T-helper 1 cell treated with Interleukin-12 subunit alpha and Interleukin-12 subunit beta and Interleukin-4 antibody, amounts not matched to agents 30 μg/mL and 1 μg/mL, for 36 hours (primary cell): ENCODE measurements around the gene PAM.

ENCODE experiments used
- H3K27ac Mint-ChIP-seq: one replicate; pipeline ENCODE4 v1.8.0; 2021; ENCODE audit warnings: mild to moderate bottlenecking, mixed read lengths
- H3K27me3 Mint-ChIP-seq: one replicate; pipeline ENCODE4 v1.8.0; 2021; ENCODE audit warnings: low read depth, mixed read lengths
- H3K36me3 Mint-ChIP-seq: one replicate; pipeline ENCODE4 v1.8.0; 2021; ENCODE audit warnings: low read depth, mixed read lengths
- H3K4me1 Mint-ChIP-seq: one replicate; pipeline ENCODE4 v1.8.0; 2021; ENCODE audit warnings: low read depth, mixed read lengths
- H3K4me3 Mint-ChIP-seq: one replicate; pipeline ENCODE4 v1.8.0; 2021; ENCODE audit warnings: mild to moderate bottlenecking, moderate library complexity, mixed read lengths
- H3K9me3 Mint-ChIP-seq: one replicate; pipeline ENCODE4 v1.8.0; 2021; ENCODE audit warnings: mixed read lengths

The PAM gene

DNA sequence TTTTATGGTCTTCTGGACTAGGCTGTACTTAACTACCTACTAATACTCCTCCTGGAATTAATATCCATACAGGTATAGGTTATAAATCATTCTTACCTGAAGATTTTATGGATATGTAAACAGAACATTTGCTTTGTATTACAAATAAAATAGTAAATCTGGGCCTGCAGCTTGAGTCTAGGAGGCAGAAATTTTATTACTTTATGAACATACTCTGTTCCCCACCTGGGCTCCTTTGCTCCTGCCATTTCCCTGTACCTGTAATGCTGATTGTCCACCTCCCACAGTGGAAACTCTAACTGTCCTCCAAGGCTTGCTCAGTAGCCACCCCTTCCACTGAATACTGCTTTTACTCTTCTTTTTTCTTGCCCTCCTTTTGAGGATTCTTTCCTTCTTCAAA lies 108.0 kb downstream of the PAM start:
- Mint-ChIP-seq H3K4me1 (peaks cover 5% of the 10 kb centered on the region), H3K36me3 (peaks cover 6% of the 10 kb centered on the region), H3K9me3 (no peaks in the 10 kb centered on the region), H3K4me3 (no peak overlapping the region), H3K27me3 (peaks cover 24% of the 10 kb centered on the region), H3K27ac (no peak overlapping the region)

DNA sequence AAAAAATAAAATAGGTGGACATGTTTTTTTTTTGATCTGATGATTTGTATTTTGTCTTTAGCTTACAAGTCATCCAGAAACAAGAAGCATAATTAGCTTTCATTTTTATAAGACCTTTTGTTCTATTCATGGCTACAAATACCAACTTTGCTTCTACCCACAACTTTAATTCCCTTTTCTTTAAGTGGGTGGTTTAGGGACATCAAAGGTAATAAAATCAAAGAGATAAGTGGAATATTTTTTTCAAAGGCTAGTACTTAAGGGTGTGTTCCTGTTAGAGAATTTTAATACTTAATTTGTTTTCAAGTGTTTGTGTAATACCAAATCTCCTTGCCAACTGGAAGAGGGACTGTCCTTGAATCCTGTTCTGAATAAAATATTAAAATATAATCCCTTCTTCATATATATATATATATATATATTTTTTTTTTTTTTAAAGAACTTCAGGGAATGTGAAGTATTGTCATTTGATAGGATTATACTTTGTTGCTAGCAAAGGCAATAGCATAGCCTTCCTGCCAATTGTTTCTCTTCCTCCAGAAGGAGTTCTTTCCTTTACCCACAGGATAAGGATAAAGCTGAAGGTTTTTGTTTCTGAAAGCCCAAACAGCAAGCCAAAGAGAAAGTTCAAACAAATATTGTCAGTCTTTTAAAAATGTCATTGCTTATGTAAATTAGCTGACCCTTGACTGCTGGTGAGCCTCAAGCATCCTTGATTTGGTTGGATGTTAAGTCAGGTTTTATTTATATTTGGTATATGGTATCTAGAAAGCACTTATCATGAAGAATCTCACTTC lies 108.9 kb downstream of the PAM start:
- Mint-ChIP-seq H3K36me3 (peaks cover 6% of the 10 kb centered on the region), H3K27ac (no peak overlapping the region), H3K4me3 (no peak overlapping the region), H3K4me1 (peaks cover 5% of the 10 kb centered on the region), H3K9me3 (no peaks in the 10 kb centered on the region), H3K27me3 (peaks cover 24% of the 10 kb centered on the region)

DNA sequence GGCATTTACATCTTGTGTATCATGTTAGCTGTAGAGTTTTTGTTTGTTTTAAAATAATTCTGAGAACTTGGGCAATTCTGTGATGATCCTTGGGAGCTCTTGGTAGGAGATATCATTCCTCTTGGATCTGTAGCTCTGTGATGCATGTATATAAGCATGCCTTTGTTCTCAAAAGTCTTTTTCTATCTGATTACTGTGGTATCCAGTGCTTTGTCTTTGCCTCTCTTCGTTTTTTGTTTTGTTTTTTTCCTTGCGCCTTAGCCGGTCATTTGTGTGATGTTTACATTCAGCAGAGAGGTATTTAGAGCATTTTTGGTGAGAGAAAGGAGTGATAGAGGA lies 110.0 kb downstream of the PAM start:
- Mint-ChIP-seq H3K9me3 (no peaks in the 10 kb centered on the region), H3K27ac (no peak overlapping the region), H3K36me3 (peaks cover 15% of the 10 kb centered on the region), H3K27me3 (peaks cover 24% of the 10 kb centered on the region), H3K4me1 (peaks cover 5% of the 10 kb centered on the region), H3K4me3 (peak overlapping the region; percentile 68)

DNA sequence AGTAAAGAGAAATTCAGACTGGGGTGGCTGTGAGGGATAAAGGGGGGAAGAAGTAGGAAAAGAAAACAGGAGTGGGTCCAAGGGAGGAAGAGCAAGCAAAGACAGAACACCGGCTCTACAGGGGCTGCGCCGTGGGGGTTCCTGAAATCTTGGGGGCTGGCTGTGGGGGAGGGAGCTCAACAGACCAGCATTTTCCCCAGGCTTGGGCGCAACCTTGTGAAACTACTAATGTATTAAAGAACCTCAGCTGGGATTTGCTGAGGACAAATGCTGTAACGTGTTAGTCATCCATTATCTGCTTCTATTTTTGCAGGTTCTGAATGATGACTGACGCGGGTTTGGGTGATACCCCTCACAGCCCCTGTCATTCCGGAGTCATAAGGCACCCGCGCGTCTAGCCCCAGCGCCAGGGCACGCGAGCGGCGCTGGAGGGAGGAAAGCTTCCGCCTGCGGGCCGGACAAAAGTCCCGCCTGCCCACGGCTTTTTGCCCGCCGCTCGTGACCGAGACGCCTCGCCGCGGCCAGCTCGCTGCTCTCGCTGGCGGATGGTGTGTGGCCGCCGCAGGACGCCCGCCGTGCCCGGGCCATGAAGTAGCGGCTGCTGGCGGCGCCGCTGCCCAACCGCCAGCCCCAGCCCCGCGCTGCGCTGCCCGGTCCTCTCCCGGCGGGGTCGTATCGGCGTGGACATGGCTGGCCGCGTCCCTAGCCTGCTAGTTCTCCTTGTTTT lies 110.6 kb downstream of the PAM start:
- Mint-ChIP-seq H3K27ac (no peak overlapping the region), H3K27me3 (peaks cover 24% of the 10 kb centered on the region), H3K4me1 (peaks cover 5% of the 10 kb centered on the region), H3K9me3 (no peaks in the 10 kb centered on the region), H3K4me3 (peak overlapping the region; percentile 68), H3K36me3 (peaks cover 15% of the 10 kb centered on the region)

DNA sequence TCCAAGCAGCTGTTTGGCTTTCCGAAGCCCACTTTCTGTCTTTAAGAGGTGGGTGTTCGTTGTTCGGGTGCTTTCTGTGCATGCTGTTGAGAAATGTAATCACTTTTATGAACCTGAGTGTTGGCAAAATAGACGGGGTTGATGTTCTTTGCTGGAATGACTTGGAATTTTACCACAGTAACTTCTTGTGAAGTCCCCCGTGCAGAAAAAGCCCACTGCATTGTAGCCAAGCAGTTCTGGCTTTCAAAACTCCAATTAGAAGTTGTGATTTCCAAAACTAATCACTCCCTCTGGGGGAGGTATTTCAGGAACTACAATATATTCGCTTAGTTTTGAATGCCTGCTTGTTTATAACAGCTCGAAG lies 111.1 kb downstream of the PAM start:
- Mint-ChIP-seq H3K27me3 (peaks cover 24% of the 10 kb centered on the region), H3K4me1 (peaks cover 5% of the 10 kb centered on the region), H3K27ac (no peak overlapping the region), H3K36me3 (peaks cover 15% of the 10 kb centered on the region), H3K4me3 (peak overlapping the region; percentile 63), H3K9me3 (no peaks in the 10 kb centered on the region)

DNA sequence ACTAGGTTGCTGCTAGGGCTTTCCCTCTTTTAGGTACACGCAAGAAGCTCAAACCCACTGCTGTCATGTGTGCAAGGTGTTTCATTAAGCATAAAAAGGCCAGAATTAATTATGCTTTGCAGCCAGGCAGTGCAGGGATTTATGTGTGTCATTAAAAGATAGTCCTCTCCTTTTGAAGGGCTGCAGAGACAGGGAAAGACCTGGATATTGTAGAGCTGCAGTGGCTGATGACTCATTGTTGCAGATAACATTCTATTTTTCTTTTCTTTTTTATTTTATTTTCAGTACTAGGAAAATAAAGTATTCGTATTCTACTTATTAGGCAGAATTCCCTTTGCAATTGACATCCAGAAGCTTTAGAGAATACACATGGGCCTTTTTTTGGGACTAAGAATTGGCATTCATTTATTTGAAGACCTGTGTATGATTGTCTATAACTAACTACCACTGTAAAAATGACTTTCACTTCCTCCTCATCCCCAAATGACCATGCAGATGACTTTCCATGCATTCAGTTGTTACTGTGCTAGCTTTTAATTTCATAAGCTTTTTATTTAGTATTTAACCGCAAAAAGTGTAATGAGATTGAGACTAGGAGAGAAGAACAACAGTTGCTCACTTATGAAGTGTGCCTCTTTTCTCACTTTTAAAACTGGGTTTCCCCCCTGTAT lies 113.0 kb downstream of the PAM start:
- Mint-ChIP-seq H3K4me3 (no peak overlapping the region), H3K27me3 (peaks cover 21% of the 10 kb centered on the region), H3K27ac (no peak overlapping the region), H3K36me3 (peaks cover 15% of the 10 kb centered on the region), H3K4me1 (peaks cover 5% of the 10 kb centered on the region), H3K9me3 (no peaks in the 10 kb centered on the region)

DNA sequence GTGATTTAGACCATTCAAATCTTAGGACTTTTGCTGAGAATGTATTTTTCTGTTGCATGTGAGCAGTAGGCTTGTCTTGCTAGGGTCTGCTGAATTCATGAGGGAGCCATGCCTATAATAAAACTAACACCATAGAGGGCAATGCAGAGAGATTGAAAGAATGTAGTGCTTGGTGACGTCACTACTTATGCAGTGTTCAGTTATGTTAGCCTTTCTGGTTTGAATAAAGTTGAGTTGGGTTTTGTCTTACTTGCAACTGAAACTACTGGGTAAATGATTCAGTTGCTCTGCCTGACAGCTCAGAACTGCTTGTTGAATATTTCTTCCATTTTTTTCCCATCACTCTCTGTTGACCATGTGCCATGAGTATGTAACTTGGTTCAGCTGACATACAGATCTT lies 114.1 kb downstream of the PAM start:
- no peak overlapping the region for H3K4me3 Mint-ChIP-seq
- H3K27me3 Mint-ChIP-seq = peaks cover 21% of the 10 kb centered on the region
- no peak overlapping the region for H3K27ac Mint-ChIP-seq
- no peaks in the 10 kb centered on the region for H3K9me3 Mint-ChIP-seq
- H3K4me1 Mint-ChIP-seq = peaks cover 5% of the 10 kb centered on the region
- peaks cover 15% of the 10 kb centered on the region for H3K36me3 Mint-ChIP-seq

DNA sequence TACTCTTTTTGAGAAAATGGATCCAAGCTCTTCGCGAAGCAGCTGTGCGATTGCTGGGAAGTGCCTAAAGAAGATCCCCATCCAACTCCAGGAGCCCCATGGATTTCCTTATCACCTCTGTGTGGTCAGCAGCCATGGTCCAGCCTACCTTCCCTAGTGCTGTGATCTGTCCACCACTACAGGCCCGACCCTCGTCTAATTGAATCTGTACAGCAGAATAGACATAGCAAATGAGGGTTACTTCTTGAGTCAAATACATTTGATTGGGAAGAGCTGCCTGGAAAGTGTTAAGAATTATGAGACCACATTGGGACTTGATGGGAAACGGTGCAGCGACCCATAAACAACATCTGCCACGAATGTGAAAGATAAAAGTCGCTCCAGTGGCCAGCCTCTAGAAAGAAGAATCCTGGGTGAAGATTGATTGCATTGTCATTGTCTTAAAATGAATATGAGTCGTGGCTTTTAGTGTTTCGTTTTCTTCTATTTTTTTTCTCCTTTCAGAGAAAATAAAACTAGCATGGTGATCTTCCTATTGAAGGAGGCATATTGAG lies 118.4 kb downstream of the PAM start:
- H3K36me3 Mint-ChIP-seq = peaks cover 9% of the 10 kb centered on the region
- H3K4me1 Mint-ChIP-seq = no peaks in the 10 kb centered on the region
- H3K9me3 Mint-ChIP-seq = no peaks in the 10 kb centered on the region
- no peak overlapping the region for H3K27ac Mint-ChIP-seq
- no peak overlapping the region for H3K4me3 Mint-ChIP-seq
- H3K27me3 Mint-ChIP-seq = no peaks in the 10 kb centered on the region

DNA sequence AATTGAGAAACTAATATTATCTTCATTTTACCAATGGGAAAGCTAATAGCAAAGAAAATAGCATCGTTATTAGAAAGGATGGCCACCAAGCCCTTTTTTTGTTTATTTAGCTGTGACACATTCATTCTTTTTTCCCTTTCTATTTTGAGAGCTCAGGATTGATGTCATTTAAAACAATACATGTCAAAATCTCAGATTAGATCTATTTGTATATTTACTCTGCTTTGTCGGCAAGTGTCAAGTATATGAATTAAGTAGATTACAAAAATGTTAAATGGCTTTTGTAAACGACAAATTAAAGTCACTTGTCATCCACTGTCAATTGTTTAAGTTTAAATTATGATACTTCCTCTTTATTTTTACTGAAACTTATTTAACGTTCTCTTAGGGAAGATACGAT lies 118.9 kb downstream of the PAM start:
- Mint-ChIP-seq H3K27me3 (no peaks in the 10 kb centered on the region), H3K4me1 (no peaks in the 10 kb centered on the region), H3K4me3 (no peak overlapping the region), H3K9me3 (no peaks in the 10 kb centered on the region), H3K27ac (no peak overlapping the region), H3K36me3 (peaks cover 9% of the 10 kb centered on the region)

DNA sequence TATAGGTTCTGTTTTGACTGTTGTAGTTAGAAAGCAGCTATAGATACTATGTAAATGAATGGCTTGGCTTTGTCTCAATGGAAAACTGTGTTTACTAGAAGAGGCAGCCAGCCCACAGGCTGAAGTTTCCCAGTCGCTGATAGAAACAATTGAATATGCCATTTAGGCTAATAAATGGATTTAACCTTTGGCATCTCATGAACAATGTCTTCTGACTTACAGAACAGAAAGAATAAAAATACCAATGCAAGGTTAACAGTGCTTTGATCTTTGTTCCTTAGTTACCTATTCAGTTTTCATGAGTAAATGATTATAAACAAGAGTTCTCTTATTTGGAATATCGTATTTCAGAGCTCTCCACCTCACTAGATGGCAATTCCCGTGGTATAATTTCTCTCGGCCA lies 120.6 kb downstream of the PAM start:
- H3K27ac Mint-ChIP-seq = no peak overlapping the region
- H3K36me3 Mint-ChIP-seq = no peaks in the 10 kb centered on the region
- no peaks in the 10 kb centered on the region for H3K9me3 Mint-ChIP-seq
- no peak overlapping the region for H3K4me3 Mint-ChIP-seq
- H3K27me3 Mint-ChIP-seq = no peaks in the 10 kb centered on the region
- H3K4me1 Mint-ChIP-seq = no peaks in the 10 kb centered on the region

DNA sequence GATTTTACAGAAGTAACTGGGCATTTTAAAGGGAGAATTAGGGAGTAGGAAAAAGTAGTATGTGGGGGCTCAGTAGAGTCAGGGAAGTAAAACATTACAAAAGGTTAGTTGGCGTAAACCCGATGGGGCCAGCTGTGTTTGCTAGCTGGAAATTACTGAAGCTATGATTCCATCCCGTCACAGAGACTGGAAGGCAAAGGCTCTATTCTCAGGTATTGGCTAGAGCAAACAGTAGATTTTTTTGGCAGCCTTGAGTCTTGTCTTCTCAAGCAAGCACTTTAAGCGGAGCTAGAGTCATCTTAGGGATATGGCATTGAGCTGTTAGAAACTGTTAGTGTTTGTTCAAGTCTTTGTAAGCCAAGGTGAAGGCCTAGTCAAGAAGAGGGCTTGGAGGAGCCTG lies 121.5 kb downstream of the PAM start:
- H3K27ac Mint-ChIP-seq = no peak overlapping the region
- no peaks in the 10 kb centered on the region for H3K4me1 Mint-ChIP-seq
- no peaks in the 10 kb centered on the region for H3K9me3 Mint-ChIP-seq
- no peaks in the 10 kb centered on the region for H3K27me3 Mint-ChIP-seq
- no peaks in the 10 kb centered on the region for H3K36me3 Mint-ChIP-seq
- no peak overlapping the region for H3K4me3 Mint-ChIP-seq

DNA sequence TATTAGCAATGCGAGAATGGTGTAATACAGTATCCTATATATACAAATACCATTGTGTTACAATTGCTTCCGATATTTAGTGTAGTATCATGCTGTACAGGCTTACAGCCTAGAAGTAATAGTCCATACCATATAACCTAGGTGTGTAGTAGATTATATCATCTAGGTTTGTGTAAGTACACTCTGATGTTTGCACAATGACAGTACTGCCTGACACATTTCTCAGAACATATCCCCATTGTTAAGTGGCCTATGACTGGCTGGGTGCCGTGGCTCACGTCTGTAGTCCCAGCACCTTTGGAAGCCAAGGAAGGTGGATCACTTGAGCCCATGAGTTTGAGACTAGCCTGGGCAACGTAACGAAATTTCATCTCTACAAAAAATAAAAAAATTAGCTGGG lies 124.6 kb downstream of the PAM start:
- H3K27me3 Mint-ChIP-seq = no peaks in the 10 kb centered on the region
- H3K27ac Mint-ChIP-seq = no peak overlapping the region
- H3K4me1 Mint-ChIP-seq = no peaks in the 10 kb centered on the region
- H3K36me3 Mint-ChIP-seq = no peaks in the 10 kb centered on the region
- H3K9me3 Mint-ChIP-seq = no peaks in the 10 kb centered on the region
- H3K4me3 Mint-ChIP-seq = no peak overlapping the region

DNA sequence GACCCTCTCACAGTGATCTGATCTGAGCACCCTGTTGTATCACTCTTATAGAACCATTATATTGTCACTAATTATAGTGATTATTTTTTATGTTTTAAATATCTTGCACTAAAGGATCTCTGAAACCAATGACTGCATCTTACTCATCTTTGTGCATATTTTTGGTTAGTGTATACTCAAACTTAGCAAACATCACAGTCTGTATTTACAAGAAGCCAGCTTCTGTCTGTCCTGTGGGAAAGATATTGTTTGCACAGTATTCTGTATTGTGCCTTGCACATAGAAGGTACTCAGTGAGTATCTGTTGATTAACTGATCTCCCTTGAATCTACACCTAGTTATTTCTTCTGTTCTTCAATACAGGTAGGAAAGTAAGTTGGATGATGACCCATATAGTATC lies 131.5 kb downstream of the PAM start:
- H3K4me1 Mint-ChIP-seq = peaks cover 2% of the 10 kb centered on the region
- H3K9me3 Mint-ChIP-seq = no peaks in the 10 kb centered on the region
- H3K36me3 Mint-ChIP-seq = no peaks in the 10 kb centered on the region
- no peak overlapping the region for H3K4me3 Mint-ChIP-seq
- H3K27me3 Mint-ChIP-seq = no peaks in the 10 kb centered on the region
- H3K27ac Mint-ChIP-seq = no peak overlapping the region

DNA sequence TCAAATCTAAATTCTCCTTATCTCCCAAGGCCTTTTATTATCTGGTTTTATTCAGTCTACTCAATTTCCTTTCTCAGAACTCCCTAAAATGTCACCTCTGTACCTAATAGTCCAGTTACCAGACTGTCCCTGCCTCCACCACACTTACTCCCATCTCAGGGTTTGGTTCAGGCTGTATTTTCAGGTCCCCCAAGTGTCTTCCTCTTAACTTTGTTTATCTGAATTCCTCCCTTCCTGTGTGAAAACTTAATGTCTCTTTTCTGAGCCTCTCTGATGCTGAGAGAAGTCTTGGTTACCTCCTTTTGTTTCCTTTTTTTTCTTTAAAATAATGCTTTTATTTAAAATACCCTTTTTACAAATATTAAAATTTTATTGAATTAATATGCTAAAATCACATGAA lies 133.4 kb downstream of the PAM start:
- no peaks in the 10 kb centered on the region for H3K9me3 Mint-ChIP-seq
- no peaks in the 10 kb centered on the region for H3K36me3 Mint-ChIP-seq
- peaks cover 2% of the 10 kb centered on the region for H3K4me1 Mint-ChIP-seq
- no peaks in the 10 kb centered on the region for H3K27me3 Mint-ChIP-seq
- H3K27ac Mint-ChIP-seq = no peak overlapping the region
- H3K4me3 Mint-ChIP-seq = no peak overlapping the region

DNA sequence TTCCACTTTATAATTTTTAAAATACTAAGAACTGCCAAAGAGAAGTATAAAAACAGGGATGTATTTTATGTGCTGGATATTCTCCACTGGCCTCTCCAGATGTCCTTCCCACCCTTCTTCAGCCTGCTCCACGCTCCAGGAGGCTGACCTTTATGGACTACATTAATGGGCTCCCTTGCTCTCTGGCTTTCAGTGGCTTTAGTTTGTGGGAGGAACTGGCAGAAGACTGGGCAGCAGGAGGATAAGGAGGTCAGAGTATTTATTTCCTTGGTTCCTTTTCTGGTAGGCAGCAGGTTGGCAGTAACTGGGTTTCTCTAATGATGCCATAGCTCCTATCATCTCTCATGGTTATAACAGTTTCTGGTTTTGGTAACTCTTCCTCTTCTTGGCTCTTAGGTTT lies 133.9 kb downstream of the PAM start:
- H3K4me3 Mint-ChIP-seq = no peak overlapping the region
- H3K4me1 Mint-ChIP-seq = peaks cover 2% of the 10 kb centered on the region
- no peak overlapping the region for H3K27ac Mint-ChIP-seq
- no peaks in the 10 kb centered on the region for H3K27me3 Mint-ChIP-seq
- no peaks in the 10 kb centered on the region for H3K36me3 Mint-ChIP-seq
- no peaks in the 10 kb centered on the region for H3K9me3 Mint-ChIP-seq
